GM18519 (cell line): ENCODE measurements around the gene MCTS1.
"Not testable (repeated sequence)": the region's sequence is repeated elsewhere in the genome, so short reads cannot be mapped to it uniquely, and the experiment has no call there.

Experiments used
- ATAC-seq: cut with Tn5 transposase; IDR thresholded peaks from one replicate; pipeline ENCODE4 v1.9.1; 2021; ENCODE audit warnings: mild to moderate bottlenecking, moderate library complexity; ENCODE audit not compliant: unreplicated experiment, low FRiP score

The MCTS1 gene, protein sequence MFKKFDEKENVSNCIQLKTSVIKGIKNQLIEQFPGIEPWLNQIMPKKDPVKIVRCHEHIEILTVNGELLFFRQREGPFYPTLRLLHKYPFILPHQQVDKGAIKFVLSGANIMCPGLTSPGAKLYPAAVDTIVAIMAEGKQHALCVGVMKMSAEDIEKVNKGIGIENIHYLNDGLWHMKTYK

GRCh38 chrX:120603707-120604360 lies at the start of gene MCTS1:
Gene MCTS1 (plus strand): TSS chrX:120604101. CDS start chrX:120604237, 136 bp downstream.
- peak; percentile 94 for ATAC-seq

DNA sequence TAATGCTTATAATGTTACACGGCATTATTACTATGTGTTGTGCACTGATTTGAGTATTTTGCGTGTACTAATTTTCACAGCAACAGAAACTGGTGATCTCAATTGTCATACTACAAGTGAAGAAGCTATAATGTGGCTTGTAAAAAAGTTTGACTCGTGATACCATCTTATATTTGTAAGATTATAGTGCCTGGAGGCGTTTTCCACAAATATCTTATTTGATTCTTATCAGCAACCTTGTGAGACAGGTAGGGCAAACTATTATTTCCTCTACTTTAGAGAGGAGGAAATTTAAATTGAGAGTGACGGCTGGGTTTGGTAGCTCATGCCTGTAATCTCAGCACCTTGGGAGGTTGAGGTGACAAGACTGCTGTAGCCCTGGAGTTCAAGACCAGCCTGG lies 47.6 kb upstream of the MCTS1 start:
- no peak for ATAC-seq

- no peak for ATAC-seq
These were observed 44.1 kb upstream of the MCTS1 start for GRCh38 chrX:120559804-120560203.

GRCh38 chrX:120560405-120560841 lies 43.5 kb upstream of the MCTS1 start:
- ATAC-seq = no peak

DNA sequence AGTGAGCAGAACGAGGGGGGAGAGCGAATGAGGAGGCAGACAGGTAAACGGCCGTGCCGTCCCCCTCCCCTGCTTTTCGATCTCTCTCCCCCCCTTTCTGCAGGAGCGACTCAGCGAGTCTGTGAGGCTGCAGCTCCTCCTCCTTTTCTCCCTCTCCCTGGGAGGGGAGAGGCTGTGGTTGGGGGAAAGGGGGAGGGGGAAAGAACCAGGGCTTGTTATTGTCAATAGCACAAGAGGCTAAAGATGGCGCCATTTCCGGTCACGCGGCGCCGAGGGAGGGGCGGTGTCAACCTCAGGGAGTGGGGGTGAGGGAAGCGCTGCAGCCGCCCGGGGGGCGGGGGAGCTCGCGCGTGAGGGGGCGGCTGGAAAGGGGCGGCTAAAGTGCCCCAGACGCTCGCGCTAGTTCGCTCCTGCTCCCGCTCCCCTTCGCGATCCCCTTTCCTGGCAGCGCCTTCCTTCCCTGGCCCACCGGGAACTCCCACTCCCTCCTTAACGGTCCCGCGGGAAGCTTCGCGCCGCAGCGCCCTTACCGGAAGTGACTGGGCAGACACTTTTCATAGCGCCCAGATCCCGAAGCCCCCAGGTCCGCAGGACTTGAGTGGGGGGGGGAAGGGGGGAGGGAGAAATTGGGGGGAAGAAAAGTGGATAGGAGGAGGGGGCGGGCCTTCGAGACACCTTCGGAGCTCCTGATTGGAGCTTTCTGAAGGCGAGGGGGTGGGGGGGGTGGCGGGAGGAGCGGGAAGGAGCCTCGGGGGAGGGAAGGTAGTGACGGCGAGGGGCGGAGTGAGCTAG lies 42.9 kb upstream of the MCTS1 start, which contains the start of gene CUL4B:
CUL4B (minus strand) TSS at position 121 of the 792 bp plus-strand sequence. CDS start 324 bp downstream, outside the sequence.
- ATAC-seq = peak; percentile 69

DNA sequence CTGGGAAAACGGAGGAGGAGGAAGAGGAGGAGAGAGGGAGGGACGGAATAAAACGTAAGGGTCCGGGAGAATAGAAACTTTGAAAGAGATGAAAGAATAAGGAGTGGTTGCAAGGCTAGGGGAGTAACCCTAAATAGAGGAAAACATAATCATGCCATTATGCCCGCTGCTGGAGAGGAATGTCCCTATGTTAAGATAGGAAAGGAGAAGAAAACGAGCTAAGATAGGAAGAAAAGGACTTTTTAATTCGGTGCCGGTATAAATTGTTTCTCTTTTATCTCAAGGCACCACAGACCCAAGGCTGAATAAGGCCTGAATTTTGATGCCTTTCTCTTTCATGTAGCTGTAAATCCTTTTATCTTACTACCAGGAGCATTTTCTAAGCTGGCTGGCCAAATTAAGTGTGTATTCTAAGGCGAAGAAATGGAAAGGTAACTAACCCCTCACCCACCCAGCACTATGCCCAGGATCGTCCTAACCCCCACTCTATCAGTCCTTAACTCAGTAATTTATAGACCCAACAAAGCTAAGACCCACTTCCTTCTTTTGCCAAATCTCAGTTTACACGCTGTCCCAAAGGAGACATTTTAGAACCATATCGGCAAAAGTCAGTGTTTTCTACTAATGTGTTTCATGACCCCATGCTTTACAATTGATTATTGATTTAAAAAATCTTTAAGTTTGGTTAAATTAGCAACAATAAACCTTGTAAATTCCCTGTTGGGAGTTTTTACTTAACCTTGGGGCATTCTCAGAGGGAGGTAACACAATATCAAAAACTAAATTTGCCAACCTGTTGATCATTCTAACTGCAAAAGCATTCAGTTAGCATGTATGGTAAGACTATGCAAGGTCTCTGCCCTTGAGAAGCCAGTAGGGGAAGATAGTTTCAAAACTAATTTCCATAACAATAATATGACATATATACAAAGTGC lies 42.0 kb upstream of the MCTS1 start:
- ATAC-seq = no peak

DNA sequence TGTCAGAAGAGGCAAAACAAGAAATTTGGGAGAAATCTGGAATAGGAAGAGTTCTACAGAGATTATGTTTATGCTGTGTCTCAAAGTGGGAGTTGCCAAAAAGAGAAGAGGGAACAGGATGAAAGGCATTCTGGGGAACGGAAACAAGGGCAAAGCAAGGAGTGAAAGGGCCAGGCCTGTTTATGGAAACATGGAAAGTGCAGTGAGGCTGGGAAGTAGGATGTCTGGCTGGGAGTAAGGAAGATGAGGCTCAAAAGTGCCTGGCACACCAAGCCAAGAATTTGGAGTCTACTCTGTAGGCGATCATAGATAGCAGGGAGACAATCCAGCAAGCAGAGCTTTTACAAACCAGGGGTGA lies 41.4 kb upstream of the MCTS1 start:
- ATAC-seq = no peak

DNA sequence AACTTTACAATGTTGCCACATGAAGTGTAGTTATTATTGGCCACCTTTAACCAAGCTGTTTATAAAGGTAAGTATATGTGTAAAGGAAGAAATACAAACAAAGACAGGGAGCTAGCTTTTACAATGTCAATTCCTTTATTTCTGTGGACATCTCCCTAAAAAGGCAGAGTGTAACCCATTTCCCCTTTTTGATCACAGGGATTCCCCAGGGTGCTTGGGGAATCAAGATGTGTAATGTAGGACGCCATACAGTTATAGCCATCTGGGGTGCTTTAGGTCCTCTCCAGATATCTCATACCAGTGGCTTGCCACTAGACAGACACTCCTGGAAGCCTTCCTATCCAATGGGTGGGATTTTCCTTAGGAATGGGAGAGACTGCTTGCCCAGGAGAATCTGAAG lies 39.0 kb upstream of the MCTS1 start:
- no peak for ATAC-seq

DNA sequence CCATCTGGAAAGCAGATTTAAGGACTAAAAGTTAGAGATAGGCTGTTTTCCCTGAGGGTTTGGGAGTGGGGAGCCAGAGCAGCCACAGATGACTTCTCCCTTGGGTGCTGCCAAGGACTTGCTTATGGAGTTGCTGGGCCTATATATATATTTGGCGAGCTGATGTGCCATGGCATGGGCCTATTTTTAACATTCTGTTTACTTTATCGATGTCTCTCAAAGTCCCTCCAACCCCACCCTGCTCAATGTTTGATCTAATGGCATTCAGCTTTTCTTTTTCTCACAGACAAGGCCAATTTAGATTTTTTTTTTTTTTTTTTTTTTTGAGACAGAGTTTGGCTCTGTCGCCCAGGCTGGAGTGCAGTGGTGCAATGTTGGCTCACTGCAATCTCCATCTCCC lies 37.1 kb upstream of the MCTS1 start:
- ATAC-seq = no peak

DNA sequence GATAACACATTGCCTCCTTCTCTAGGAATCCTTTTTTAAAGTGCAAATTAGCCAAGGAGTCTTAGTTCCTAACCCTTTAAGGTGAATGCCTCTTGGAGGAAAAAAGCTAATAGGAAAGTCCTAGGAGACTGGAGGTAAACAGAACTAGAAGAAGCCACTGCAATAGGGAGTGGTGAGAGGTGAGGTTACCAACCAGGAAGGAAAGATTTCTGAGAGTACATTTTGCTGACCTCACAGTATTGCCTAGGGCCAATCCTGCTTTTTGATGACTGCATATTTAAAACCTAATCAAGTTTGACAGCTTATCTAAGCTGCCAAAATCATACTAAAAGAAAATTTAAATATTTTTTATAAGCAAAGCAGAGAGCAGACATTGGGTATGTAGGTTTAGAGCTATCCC lies 35.9 kb upstream of the MCTS1 start:
- ATAC-seq = no peak

GRCh38 chrX:120568609-120569008 lies 35.3 kb upstream of the MCTS1 start:
- no peak for ATAC-seq

GRCh38 chrX:120570011-120570600 lies 33.8 kb upstream of the MCTS1 start:
- ATAC-seq = no peak

DNA sequence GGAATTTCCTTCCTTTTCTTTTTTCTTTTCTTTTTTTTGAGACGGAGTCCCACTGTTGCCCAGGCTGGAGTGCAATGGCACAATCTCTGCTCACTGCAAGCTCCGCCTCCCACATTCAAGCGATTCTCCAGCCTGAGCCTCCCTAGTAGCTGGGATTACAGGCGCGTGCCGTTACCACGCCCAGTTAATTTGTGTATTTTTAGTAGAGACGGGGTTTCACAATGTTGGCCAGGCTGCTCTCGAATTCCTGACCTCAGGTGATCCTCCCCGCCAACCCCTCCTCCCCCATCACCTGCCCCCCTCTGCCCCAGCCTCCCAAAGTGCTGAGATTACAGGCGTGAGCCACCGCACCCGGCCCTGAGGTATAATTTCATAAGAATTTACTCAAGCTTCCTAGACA lies 30.1 kb upstream of the MCTS1 start:
- ATAC-seq = not testable (repeated sequence)

DNA sequence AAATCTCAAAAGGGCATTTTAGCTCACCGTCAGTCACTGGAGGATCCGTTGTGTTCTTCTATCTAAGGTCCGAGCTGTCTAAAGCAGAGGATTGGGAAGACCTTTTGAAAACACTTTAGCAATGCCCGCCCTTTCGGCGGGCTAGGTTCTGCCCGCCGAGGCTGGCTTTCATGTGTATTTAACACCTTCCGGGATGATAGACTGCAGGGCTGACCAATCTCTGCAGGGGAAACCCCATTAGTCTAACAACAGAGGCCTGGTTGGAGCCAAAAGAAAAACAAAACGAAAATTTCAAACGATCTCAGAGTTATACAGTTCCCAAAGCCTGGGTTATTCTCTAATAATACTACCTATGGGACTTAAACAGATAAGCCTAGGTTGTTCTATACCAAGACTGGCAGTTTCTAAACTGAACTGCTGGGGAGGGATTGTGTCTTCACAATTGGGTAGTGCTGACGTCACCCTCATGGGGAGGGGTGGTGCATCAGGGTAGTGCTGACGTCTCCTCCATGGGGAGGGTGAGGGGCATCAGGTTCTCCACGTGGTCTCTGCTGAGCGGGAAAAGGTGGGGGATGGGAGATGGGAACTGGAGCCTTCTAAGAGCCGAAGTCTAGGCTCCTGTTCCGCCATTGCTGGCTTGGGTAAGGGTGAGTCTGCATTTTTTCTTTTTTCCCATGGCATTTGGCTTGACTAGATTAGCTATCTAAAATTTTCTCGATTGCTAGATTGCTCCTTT lies 28.4 kb upstream of the MCTS1 start:
- no peak for ATAC-seq

DNA sequence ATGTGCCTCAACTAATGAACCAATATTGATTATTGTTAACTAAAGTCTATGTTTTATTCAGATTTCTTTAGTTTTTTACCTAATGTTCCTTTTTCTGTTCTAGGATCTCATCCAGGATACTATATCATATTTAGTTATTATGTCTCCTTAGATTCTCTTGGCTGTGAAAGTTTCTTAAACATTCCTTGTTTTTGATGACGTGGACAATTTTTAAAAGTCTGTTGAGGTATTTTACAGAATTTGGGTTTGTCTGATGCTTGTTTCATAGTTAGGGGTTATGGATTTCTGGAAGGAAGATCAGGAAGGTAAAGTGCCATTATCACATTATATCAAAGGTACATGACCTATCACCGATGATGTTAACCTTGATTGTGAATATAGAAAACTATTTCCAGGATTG lies 18.2 kb upstream of the MCTS1 start:
- no peak for ATAC-seq

DNA sequence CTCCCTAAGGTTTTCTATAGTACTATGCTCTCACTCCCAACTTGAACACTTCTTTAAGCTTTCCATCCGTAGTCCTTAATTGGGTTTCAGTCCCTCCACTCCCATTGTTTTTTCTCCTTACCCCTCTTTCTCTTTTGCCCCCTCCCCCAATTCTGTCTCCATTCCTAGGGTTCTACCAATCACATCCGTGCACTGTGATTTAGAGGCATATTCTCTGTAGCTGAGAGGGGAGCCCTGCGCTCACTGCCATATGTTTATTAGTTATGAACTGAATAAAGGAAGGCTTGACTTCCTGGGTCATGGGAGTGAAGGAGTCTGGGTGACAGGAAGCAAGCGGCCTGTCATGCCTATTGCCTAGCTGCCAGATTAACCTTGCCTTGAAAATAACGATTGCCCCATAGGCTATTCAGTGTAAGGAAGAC lies 471 bp downstream of the MCTS1 start:
- ATAC-seq = peak; percentile 41

GRCh38 chrX:120612086-120612485 lies 8.2 kb downstream of the MCTS1 start:
- ATAC-seq = no peak

- no peak for ATAC-seq
These were observed 10.9 kb downstream of the MCTS1 start for GRCh38 chrX:120614816-120615215.

DNA sequence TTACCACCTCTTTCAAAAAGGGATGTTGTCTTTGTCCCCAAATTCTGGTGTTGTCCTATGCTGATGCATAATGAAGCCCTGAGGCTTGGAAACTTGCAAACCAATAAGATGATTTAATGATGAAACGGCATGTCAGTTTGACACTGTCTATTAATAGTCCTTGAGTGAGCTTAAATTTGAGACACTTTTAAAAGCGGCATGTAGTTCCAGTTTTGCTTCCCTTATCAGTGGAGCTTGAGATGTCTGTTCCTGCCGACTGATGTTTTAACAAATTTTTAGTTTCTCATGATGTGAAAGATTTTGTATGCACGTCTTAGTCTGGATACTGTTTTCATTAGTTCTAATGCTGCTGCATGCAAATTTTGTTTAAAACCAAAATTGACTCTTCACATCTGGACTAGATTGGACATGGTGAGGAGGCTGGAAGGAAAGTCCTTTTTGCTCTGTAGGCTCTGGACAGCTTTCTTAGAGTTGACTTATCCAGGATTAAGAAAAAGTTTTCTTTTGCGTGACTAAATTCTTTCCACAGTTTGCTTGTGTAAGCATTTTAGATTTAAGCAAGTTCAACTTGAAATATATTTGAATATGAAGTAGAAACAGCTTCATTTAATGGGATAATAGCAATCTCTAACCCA lies 14.2 kb downstream of the MCTS1 start:
- ATAC-seq = peak; percentile 47
